GM12801 (cell line): ENCODE results near the gene SLFN11.

Source experiments
- CTCF ChIP-seq: IDR thresholded peaks from one replicate; pipeline ENCODE4 v1.5.1; 2011; ENCODE audit warnings: control low read depth; ENCODE audit not compliant: insufficient read length; ENCODE audit errors: extremely low read depth

Gene SLFN11

GRCh38 chr17:35373534-35373983 is at the start of gene SLFN11:
Gene SLFN11, minus strand, starts transcription at chr17:35373621. Its CDS starts 9,814 bp downstream, at chr17:35363807.
- TF ChIP-seq CTCF: no peak

GRCh38 chr17:35416659-35417058 is 43.2 kb upstream of the SLFN11 start:
- no peak for TF ChIP-seq CTCF

GRCh38 chr17:35414247-35414646 is 40.8 kb upstream of the SLFN11 start:
- TF ChIP-seq CTCF: no peak

GRCh38 chr17:35407531-35407930 is 34.1 kb upstream of the SLFN11 start:
- no peak for TF ChIP-seq CTCF

- TF ChIP-seq CTCF: no peak
Observed at GRCh38 chr17:35406568-35406967, 33.1 kb upstream of the SLFN11 start.

- no peak for TF ChIP-seq CTCF
Observed at GRCh38 chr17:35404360-35404759, 30.9 kb upstream of the SLFN11 start.

GRCh38 chr17:35390663-35391062 is 17.2 kb upstream of the SLFN11 start:
- TF ChIP-seq CTCF: no peak

GRCh38 chr17:35390156-35390555 is 16.7 kb upstream of the SLFN11 start:
- TF ChIP-seq CTCF: no peak
